Measurements from ENCODE around the gene TCF12. TPM values are rescaled to one million over a fixed set of nuclear protein-coding genes. Genes with fewer than 3 reads are reported as not detected.

Gene TCF12
- polyA plus RNA-seq, 3 donors = 15.8 to 52.5 (median 27.6) TPM

- Histone ChIP-seq H2AFZ (ENCODE audit: insufficient read depth, low read depth, low read length, poor library complexity, severe bottlenecking) (no peak overlapping the region), H3K27me3 (ENCODE audit: control insufficient read depth in 2 of 2, insufficient read depth in 2 of 2, low read length in 2 of 2) (no peaks in the 10 kb centered on the region), H3K36me3 (replicated peaks in 1 of 2; ENCODE audit: control insufficient read depth in 1 of 2, insufficient read depth in 2 of 2, low read length in 2 of 2) (no peaks in the 10 kb centered on the region), H4K20me1 (ENCODE audit: insufficient read depth, low read length) (no peaks in the 10 kb centered on the region), H3K79me2 (ENCODE audit: insufficient read depth, low read length) (peaks cover 27% of the 10 kb centered on the region), H3K4me2 (replicated peaks; ENCODE audit: extremely low read depth, low read length, poor library complexity, severe bottlenecking) (no peak overlapping the region), H3K9me3 (replicated peaks in 1 of 2; ENCODE audit: control insufficient read depth in 1 of 2, insufficient read depth in 1 of 2, low read length in 2 of 2) (no peaks in the 10 kb centered on the region), H3K4me1 (ENCODE audit: control insufficient read depth in 1 of 2, insufficient read depth in 2 of 2, low read length in 2 of 2) (peaks cover 18 to 24% of the 10 kb centered on the region in 2 donors), H3K9ac (ENCODE audit: insufficient read depth, low read length, poor library complexity, severe bottlenecking) (no peak overlapping the region), H3K27ac (ENCODE audit: low read depth in 1 of 2, low read length in 2 of 2) (no peak overlapping the region), H3K4me3 (replicated peaks in 1 of 3; ENCODE audit: low read depth in 2 of 3, low read length in 3 of 3) (no peak overlapping the region)
- no peak for DNase-seq
- Mint-ChIP-seq H3K9me3 (no peaks in the 10 kb centered on the region), H3K27me3 (ENCODE audit: low read depth in 3 of 3) (peaks cover 2 to 5% (median 3%) of the 10 kb centered on the region in 3 donors), H3K4me1 (peaks cover 30% of the 10 kb centered on the region), H3K36me3 (no peaks in the 10 kb centered on the region), H3K27ac (no peak overlapping the region), H3K4me3 (no peak overlapping the region)
- intact Hi-C loops (cut with micrococcal nuclease) = loop anchor here in 1 of 2 donors (5.0 kb wide), 1 partner anchor 486 kb away; no protein-coding TSS in a partner anchor
- 83% methylated on average over 1 of the region's 5 CpGs for WGBS (ENCODE audit: insufficient coverage)
- no peak for TF ChIP-seq CTCF (IDR thresholded peaks at IDR 0.05)
Observed at GRCh38 chr15:57308170-57308545, 389.7 kb downstream of the TCF12 start.

GRCh38 chr15:57309856-57310760 is 391.7 kb downstream of the TCF12 start:
- H3K36me3 Mint-ChIP-seq = no peaks in the 10 kb centered on the region
- Histone ChIP-seq H3K27ac (ENCODE audit: low read depth in 1 of 2, low read length in 2 of 2) (no peak overlapping the region), H3K4me3 (replicated peaks in 1 of 3; ENCODE audit: low read depth in 2 of 3, low read length in 3 of 3) (no peak overlapping the region), H2AFZ (ENCODE audit: insufficient read depth, low read depth, low read length, poor library complexity, severe bottlenecking) (no peak overlapping the region), H3K27me3 (ENCODE audit: control insufficient read depth in 2 of 2, insufficient read depth in 2 of 2, low read length in 2 of 2) (no peaks in the 10 kb centered on the region), H3K9me3 (replicated peaks in 1 of 2; ENCODE audit: control insufficient read depth in 1 of 2, insufficient read depth in 1 of 2, low read length in 2 of 2) (no peaks in the 10 kb centered on the region), H3K9ac (ENCODE audit: insufficient read depth, low read length, poor library complexity, severe bottlenecking) (no peak overlapping the region), H3K4me1 (ENCODE audit: control insufficient read depth in 1 of 2, insufficient read depth in 2 of 2, low read length in 2 of 2) (peaks cover 18 to 24% of the 10 kb centered on the region in 2 donors), H3K4me2 (replicated peaks; ENCODE audit: extremely low read depth, low read length, poor library complexity, severe bottlenecking) (no peak overlapping the region), H3K36me3 (replicated peaks in 1 of 2; ENCODE audit: control insufficient read depth in 1 of 2, insufficient read depth in 2 of 2, low read length in 2 of 2) (no peaks in the 10 kb centered on the region), H3K79me2 (ENCODE audit: insufficient read depth, low read length) (peaks cover 18% of the 10 kb centered on the region), H4K20me1 (ENCODE audit: insufficient read depth, low read length) (no peaks in the 10 kb centered on the region)
- H3K27me3 Mint-ChIP-seq (ENCODE audit: low read depth in 3 of 3) = peaks cover 2 to 5% (median 3%) of the 10 kb centered on the region in 3 donors
- peak overlapping the region in 1 of 2 donors; percentile 7 for H3K4me3 Mint-ChIP-seq
- intact Hi-C loops (cut with micrococcal nuclease) = loop anchor here in 1 of 2 donors (5.0 kb wide), 1 partner anchor 488 kb away; no protein-coding TSS in a partner anchor
- no peak for DNase-seq
- TF ChIP-seq CTCF (IDR thresholded peaks at IDR 0.05) = no peak
- 96% methylated on average over 10 of the region's 21 CpGs for WGBS (ENCODE audit: insufficient coverage)
- no peaks in the 10 kb centered on the region for H3K9me3 Mint-ChIP-seq
- peaks cover 22% of the 10 kb centered on the region for H3K4me1 Mint-ChIP-seq
- H3K27ac Mint-ChIP-seq = no peak overlapping the region

All from CD14-positive monocyte (primary cell).